DMS153 treated with DMSO at 0.1 percent for 48 hours (cell line): ENCODE measurements around the gene SH3BP4.

Source experiments
- DNase-seq: peaks from one replicate; lab custom pipeline; 2025; ENCODE audit not compliant: unreplicated experiment; lab: John Stamatoyannopoulos, UW

SH3BP4 gene

GRCh38 chr2:235037604-235038166 is 85.9 kb downstream of the SH3BP4 start:
- no peak for DNase-seq

- no peak for DNase-seq
Measured at GRCh38 chr2:235041221-235041917, 89.6 kb downstream of the SH3BP4 start.

- no peak for DNase-seq
Measured at GRCh38 chr2:235041918-235042575, 90.2 kb downstream of the SH3BP4 start.

GRCh38 chr2:235042576-235043515 is 91.0 kb downstream of the SH3BP4 start:
- no peak for DNase-seq

- no peak for DNase-seq
Measured at GRCh38 chr2:235043762-235044500, 92.1 kb downstream of the SH3BP4 start.

GRCh38 chr2:235044501-235045271 is 92.9 kb downstream of the SH3BP4 start:
- DNase-seq, result no peak

GRCh38 chr2:235045336-235045972 is 93.6 kb downstream of the SH3BP4 start:
- DNase-seq, result no peak

GRCh38 chr2:235045973-235046343 is 94.1 kb downstream of the SH3BP4 start:
- no peak for DNase-seq

- DNase-seq, result no peak
Measured at GRCh38 chr2:235046589-235046988, 94.8 kb downstream of the SH3BP4 start.

- no peak for DNase-seq
Measured at GRCh38 chr2:235047171-235048160, 95.6 kb downstream of the SH3BP4 start.

GRCh38 chr2:235048549-235048948 is 96.7 kb downstream of the SH3BP4 start:
- no peak for DNase-seq

GRCh38 chr2:235049069-235049468 is 97.3 kb downstream of the SH3BP4 start:
- no peak for DNase-seq

- no peak for DNase-seq
Measured at GRCh38 chr2:235049719-235050118, 97.9 kb downstream of the SH3BP4 start.

- peak; percentile 96 for DNase-seq
Measured at GRCh38 chr2:235050980-235051351, 99.1 kb downstream of the SH3BP4 start.

- DNase-seq, result no peak
Measured at GRCh38 chr2:235051436-235052260, 99.8 kb downstream of the SH3BP4 start.

GRCh38 chr2:235052514-235053354 is 100.9 kb downstream of the SH3BP4 start:
- no peak for DNase-seq

GRCh38 chr2:235053651-235054050 is 101.8 kb downstream of the SH3BP4 start:
- DNase-seq, result no peak
